VCaP (cell line): ENCODE results near the gene KRTAP2-3.
"Not testable (repeated sequence)": the region's sequence is repeated elsewhere in the genome, so short reads cannot be mapped to it uniquely, and the experiment has no call there.

ENCODE experiments used
- H3K27ac ChIP-seq: fragments of 450-650 bp; 2 replicates; pipeline ENCODE4 v1.5.1; 2017
- CTCF ChIP-seq: fragments of 450-650 bp; conservative IDR thresholded peaks from 2 replicates; pipeline ENCODE4 v1.5.1; 2017; ENCODE audit warnings: mild to moderate bottlenecking, moderate library complexity

The KRTAP2-3 gene

GRCh38 chr17:41069031-41069430 is 9.1 kb upstream of the KRTAP2-3 start:
- TF ChIP-seq CTCF: no peak
- no peak overlapping the region for H3K27ac ChIP-seq

GRCh38 chr17:41067281-41067680 is 7.4 kb upstream of the KRTAP2-3 start:
- no peak overlapping the region for H3K27ac ChIP-seq
- no peak for TF ChIP-seq CTCF

- TF ChIP-seq CTCF: no peak
- H3K27ac ChIP-seq: no peak within 1 kb of the TSS
These were observed 6.1 kb upstream of the KRTAP2-3 start, which contains the start of gene KRTAP2-4 for GRCh38 chr17:41065829-41066624. Gene KRTAP2-4 (minus strand): TSS chr17:41065879. CDS start chr17:41065845, 34 bp downstream.

GRCh38 chr17:41065016-41065689 is 5.2 kb upstream of the KRTAP2-3 start:
- not testable (repeated sequence) for H3K27ac ChIP-seq

- TF ChIP-seq CTCF: no peak
- no peak overlapping the region for H3K27ac ChIP-seq
These were observed 4.4 kb upstream of the KRTAP2-3 start for GRCh38 chr17:41064301-41064700.

- TF ChIP-seq CTCF: no peak
- H3K27ac ChIP-seq: no peak overlapping the region
These were observed 3.5 kb upstream of the KRTAP2-3 start for GRCh38 chr17:41063449-41063848.

GRCh38 chr17:41061964-41062363 is 2.0 kb upstream of the KRTAP2-3 start:
- no peak for TF ChIP-seq CTCF
- no peak overlapping the region for H3K27ac ChIP-seq

- not testable (repeated sequence) for H3K27ac ChIP-seq
These were observed 450 bp downstream of the KRTAP2-3 start for GRCh38 chr17:41059276-41060051.
